HFFc6 (cell line): ENCODE results near the gene NEDD9. TPM values are rescaled to one million over a fixed set of nuclear protein-coding genes. Genes with fewer than 3 reads are reported as not detected.

Experiments used
- DNase-seq: peaks from one replicate; pipeline ENCODE4 v3.0.0-alpha.2; 2018
- H3K27ac Mint-ChIP-seq: 2 replicates; pipeline ENCODE4 v1.8.0; 2020; ENCODE audit warnings: mild to moderate bottlenecking, mixed read lengths
- H3K27me3 Mint-ChIP-seq: 2 replicates; pipeline ENCODE4 v1.8.0; 2021; ENCODE audit warnings: mild to moderate bottlenecking, moderate library complexity, mixed read lengths; ENCODE audit not compliant: insufficient read depth
- H3K36me3 Mint-ChIP-seq: 2 replicates; pipeline ENCODE4 v1.8.0; 2021; ENCODE audit warnings: low read depth, mixed read lengths
- H3K4me1 Mint-ChIP-seq: 2 replicates; pipeline ENCODE4 v1.8.0; 2020; ENCODE audit warnings: low read depth, mixed read lengths
- H3K4me3 Mint-ChIP-seq: 2 replicates; pipeline ENCODE4 v1.8.0; 2020; ENCODE audit warnings: mild to moderate bottlenecking, moderate library complexity, mixed read lengths
- H3K9me3 Mint-ChIP-seq: 2 replicates; pipeline ENCODE4 v1.8.0; 2020; ENCODE audit warnings: mild to moderate bottlenecking, mixed read lengths
- total RNA-seq, 6 experiments: library from RNA; stranded (reverse); fragmentation: NEBNext Ultra II Directional; extraction: Animal tissue kit (Norgen Biotek cat#: 25700); gene quantifications; 2 replicates in 1 of 6; 3 replicates in 5 of 6; pipeline ENCODE4 v1.2.3, GENCODE V29; 2021
- TF ChIP-seq, protein P1 (sequence below): fragments of 200-600 bp; sonication (generic); IDR thresholded peaks from 2 replicates; pipeline ENCODE4 v1.5.0; 2021; ENCODE audit warnings: antibody characterized with exemption, mild to moderate bottlenecking

NEDD9 gene
- total RNA-seq, 6 experiments from 2014 or later: 10.3 to 19.9 (median 12.6) TPM

DNA sequence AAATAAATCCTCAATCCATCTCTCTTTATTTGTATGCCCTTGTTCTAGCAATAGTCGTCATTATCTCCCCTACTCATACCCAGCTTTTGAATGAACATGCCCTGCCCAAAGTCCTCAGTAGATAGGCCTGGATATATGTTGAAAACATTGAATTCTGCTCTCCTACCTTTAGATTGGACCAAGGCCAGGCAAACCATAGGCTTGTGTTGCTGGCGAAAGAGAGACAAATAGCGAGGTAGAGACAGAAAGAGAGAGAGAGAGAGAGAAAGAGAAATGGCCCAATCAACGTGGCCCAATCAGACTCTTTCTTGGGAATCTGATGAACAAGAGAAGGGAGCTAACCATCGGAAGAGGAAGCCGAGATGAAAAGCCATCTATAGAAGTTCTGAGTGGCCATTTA, 45.2 kb downstream of the NEDD9 start:
- TF ChIP-seq, protein P1, sequence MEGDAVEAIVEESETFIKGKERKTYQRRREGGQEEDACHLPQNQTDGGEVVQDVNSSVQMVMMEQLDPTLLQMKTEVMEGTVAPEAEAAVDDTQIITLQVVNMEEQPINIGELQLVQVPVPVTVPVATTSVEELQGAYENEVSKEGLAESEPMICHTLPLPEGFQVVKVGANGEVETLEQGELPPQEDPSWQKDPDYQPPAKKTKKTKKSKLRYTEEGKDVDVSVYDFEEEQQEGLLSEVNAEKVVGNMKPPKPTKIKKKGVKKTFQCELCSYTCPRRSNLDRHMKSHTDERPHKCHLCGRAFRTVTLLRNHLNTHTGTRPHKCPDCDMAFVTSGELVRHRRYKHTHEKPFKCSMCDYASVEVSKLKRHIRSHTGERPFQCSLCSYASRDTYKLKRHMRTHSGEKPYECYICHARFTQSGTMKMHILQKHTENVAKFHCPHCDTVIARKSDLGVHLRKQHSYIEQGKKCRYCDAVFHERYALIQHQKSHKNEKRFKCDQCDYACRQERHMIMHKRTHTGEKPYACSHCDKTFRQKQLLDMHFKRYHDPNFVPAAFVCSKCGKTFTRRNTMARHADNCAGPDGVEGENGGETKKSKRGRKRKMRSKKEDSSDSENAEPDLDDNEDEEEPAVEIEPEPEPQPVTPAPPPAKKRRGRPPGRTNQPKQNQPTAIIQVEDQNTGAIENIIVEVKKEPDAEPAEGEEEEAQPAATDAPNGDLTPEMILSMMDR: no peak
- Mint-ChIP-seq H3K4me3 (no peak overlapping the region), H3K36me3 (peaks cover 67% of the 10 kb centered on the region), H3K4me1 (peaks cover 11% of the 10 kb centered on the region), H3K27ac (no peak overlapping the region), H3K9me3 (no peaks in the 10 kb centered on the region), H3K27me3 (peaks cover 4% of the 10 kb centered on the region)
- DNase-seq: no peak

DNA sequence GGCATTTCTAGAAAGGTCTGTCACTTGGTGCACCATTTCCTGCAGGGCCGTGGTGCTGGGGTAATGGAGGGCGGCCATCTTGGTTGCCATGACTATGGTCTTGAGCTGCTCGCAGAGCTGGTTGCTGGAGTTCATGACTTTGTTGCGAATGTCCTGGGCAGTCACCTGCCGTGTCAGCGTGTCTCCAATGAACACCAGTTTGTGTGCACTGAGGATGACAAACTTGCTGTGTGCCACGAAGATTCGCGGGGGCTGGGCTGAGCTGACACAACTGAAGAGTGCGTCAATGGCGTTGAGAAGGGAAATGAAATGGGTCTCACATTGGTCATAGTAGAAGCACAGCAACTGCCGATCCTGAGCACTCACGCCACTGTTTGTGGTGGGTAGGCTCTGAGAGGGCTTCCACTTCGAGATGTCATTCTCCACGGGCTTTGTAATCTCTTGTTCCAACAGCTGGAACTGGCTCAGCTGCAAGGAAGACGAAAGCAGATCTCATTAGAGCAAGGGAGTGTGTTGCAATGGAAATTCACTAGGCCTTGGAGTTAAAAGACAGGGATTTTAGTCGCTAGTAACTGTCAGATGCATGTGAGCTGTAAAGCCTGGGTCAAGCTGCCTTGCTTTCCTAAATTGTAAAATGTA, 47.1 kb downstream of the NEDD9 start:
- H3K36me3 Mint-ChIP-seq: peaks cover 57% of the 10 kb centered on the region
- peaks cover 11% of the 10 kb centered on the region for H3K4me1 Mint-ChIP-seq
- no peak overlapping the region for H3K4me3 Mint-ChIP-seq
- DNase-seq: no peak
- H3K27ac Mint-ChIP-seq: no peak overlapping the region
- TF ChIP-seq, protein P1: no peak
- no peaks in the 10 kb centered on the region for H3K9me3 Mint-ChIP-seq
- peaks cover 2% of the 10 kb centered on the region for H3K27me3 Mint-ChIP-seq

DNA sequence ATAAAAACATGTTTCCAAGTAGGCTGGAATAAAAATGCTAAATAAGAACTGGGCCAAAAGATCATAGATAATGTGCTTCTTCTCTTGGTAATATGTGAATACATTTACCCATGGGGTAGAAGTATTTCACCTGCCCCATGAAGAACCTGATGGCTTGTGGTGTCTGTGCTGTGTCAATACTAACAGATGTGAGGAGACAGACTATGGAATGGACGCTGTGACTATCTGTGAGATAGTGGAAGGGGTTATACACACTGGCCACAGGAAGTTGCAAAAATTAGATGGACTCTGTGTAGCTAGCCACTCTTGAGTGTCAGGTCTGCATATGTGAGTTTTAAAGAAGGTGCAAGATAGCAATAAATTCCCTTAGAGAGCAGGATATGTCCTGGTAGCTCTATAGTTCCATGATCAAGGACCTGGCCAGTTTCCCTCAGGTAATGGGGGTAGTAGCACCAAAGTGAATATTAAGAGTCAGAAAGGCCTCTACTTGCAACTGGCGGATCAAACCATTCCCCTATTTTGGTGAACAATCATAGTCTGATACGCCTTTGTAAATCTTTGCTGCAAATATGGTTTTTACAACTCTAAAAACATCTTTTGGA, 48.6 kb downstream of the NEDD9 start:
- DNase-seq: no peak
- Mint-ChIP-seq H3K36me3 (peaks cover 48% of the 10 kb centered on the region), H3K4me1 (peaks cover 19% of the 10 kb centered on the region), H3K4me3 (no peak overlapping the region), H3K27me3 (peaks cover 2% of the 10 kb centered on the region), H3K9me3 (no peaks in the 10 kb centered on the region), H3K27ac (no peak overlapping the region)
- TF ChIP-seq, protein P1: no peak

DNA sequence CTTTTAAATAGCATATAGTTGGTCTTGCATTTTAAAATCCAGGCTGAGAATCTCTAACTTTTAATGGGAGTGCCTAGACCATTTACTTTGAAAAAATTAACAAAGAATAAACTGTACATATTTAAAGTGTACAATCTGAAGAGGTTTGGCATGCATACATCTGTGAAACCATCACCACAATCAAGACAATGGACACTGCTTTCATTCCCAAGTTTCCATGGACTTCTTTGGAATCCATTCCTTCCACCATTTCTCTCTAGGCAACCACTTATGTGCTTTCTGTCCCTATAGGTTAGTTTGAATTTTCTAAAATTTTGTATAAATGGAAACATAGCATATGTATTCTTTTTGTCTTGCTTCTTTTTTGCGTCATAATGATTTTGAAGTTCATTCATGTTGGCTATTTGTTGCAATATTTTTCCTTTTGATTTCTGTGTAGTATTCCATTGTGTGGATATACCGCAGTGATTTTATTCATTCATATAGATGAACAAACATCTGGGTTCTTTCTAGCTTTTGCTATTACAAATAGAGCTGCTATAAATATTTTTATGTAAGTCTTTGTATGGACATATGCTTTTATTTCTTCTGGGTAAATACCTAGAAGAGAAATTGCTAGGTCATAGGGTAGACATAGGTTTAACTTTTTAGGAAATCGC, 50.9 kb downstream of the NEDD9 start:
- DNase-seq: no peak
- H3K4me3 Mint-ChIP-seq: no peak overlapping the region
- TF ChIP-seq, protein P1: no peak
- H3K27me3 Mint-ChIP-seq: peaks cover 2% of the 10 kb centered on the region; the same call in 1 of the 2 replicates
- no peaks in the 10 kb centered on the region for H3K9me3 Mint-ChIP-seq
- H3K4me1 Mint-ChIP-seq: peaks cover 7% of the 10 kb centered on the region; the same call in 1 of the 2 replicates
- no peak overlapping the region for H3K27ac Mint-ChIP-seq
- peaks cover 29% of the 10 kb centered on the region for H3K36me3 Mint-ChIP-seq

DNA sequence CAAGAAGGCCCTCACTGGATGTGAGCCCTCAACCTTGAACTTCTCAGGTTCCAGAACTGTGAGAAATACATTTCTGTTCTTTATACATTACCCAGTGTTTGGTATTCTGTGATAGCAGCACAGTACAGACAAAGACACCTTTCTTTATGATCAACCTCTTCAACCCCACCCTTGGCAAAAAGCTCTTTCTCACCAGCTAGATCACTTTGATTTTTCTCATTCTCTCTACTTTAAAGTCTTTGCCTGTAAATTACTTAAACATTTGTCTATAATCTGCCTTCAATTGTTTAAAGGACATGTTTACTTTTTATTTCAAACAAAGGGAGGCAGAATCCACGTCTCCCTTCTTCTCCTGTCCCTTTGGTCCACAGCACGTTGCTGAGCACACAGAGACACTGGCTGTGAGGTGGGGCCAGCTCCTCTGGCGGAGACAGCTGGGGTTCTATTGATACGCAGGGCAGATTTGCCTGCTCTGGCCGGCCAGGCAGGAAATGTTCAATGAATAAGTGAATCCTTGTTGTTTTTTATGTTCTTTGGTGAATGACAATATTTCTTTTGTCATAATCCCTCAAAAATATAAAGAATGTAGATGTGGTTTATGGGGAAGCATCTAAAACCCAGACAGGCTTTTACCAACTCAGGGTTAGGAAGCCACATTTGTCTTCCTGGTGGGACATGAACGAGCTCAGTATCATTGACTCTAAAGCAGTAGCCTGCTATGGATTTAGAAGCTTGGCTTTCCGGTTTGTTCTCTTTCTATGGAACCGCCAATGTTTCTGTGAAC, 52.9 kb downstream of the NEDD9 start:
- DNase-seq: no peak
- Mint-ChIP-seq H3K36me3 (peaks cover 18% of the 10 kb centered on the region), H3K9me3 (no peaks in the 10 kb centered on the region), H3K4me3 (no peak overlapping the region), H3K4me1 (peaks cover 7% of the 10 kb centered on the region; the same call in 1 of the 2 replicates), H3K27me3 (no peaks in the 10 kb centered on the region), H3K27ac (peak overlapping the region; percentile 27; the same call in 1 of the 2 replicates)
- TF ChIP-seq, protein P1: no peak
